GM13976 (cell line): ENCODE data around the gene LAMA1.

Source experiments
- DNase-seq: peaks from one replicate; pipeline ENCODE4 v3.0.0; 2012; ENCODE audit warnings: low spot score
- in situ Hi-C: fragments of 300-500 bp; cut with MboI; formaldehyde crosslinking; loops from one replicate; pipeline ENCODE4 v1.12.0; 2022; ENCODE audit warnings: low sequenced_read_pairs, mixed read lengths, inconsistent platforms; ENCODE audit not compliant: unreplicated experiment
- TF ChIP-seq, protein P1 (sequence below): IDR thresholded peaks from 2 replicates; pipeline ENCODE4 v1.5.1; 2012; ENCODE audit warnings: borderline replicate concordance, mild to moderate bottlenecking; ENCODE audit not compliant: insufficient read depth; ENCODE audit errors: extremely low read depth, missing control alignments, control extremely low read depth

LAMA1 gene

DNA sequence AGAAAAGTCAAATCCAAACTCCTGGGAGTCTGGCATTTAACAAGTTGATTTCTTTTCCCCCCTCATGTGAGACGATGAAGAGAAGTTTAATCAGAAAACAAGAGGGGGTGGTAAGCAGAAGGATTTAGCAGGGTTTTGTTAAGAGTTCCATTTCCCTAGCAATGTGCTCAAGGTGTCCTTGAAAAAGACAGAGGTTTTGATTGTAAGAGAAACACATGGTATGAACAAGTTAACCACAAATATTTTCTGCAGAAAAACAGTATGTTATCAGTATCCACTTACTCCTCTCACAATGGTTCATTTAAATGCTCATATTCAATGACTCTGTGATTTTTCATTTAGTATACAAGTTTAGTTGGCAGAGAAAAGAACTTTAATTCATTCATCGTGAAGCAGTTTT is 26.8 kb downstream of the LAMA1 start:
- TF ChIP-seq, protein P1, sequence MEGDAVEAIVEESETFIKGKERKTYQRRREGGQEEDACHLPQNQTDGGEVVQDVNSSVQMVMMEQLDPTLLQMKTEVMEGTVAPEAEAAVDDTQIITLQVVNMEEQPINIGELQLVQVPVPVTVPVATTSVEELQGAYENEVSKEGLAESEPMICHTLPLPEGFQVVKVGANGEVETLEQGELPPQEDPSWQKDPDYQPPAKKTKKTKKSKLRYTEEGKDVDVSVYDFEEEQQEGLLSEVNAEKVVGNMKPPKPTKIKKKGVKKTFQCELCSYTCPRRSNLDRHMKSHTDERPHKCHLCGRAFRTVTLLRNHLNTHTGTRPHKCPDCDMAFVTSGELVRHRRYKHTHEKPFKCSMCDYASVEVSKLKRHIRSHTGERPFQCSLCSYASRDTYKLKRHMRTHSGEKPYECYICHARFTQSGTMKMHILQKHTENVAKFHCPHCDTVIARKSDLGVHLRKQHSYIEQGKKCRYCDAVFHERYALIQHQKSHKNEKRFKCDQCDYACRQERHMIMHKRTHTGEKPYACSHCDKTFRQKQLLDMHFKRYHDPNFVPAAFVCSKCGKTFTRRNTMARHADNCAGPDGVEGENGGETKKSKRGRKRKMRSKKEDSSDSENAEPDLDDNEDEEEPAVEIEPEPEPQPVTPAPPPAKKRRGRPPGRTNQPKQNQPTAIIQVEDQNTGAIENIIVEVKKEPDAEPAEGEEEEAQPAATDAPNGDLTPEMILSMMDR = no peak
- in situ Hi-C loops = no loop called here
- no peak for DNase-seq

DNA sequence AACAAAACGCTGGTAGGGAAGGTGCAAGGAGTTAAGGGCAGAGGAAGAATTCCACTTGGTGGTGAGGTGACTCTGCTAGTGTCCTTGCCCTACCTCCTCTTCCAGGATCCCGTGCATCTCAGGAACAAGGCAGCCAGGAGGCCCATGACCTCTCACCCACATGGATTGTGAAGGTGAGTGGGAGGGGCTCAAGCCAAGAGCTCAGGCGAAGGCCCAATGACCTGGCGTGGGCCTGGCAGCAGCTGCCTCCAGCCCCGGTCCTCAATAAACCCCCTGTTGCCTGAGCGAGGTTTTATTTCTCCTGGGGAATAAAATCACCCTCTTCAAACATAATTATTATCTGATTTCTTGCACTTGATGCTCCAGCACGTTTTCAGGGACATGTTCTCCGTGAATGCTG is 28.2 kb downstream of the LAMA1 start:
- DNase-seq = no peak
- TF ChIP-seq, protein P1 = no peak
- in situ Hi-C loops = no loop called here

DNA sequence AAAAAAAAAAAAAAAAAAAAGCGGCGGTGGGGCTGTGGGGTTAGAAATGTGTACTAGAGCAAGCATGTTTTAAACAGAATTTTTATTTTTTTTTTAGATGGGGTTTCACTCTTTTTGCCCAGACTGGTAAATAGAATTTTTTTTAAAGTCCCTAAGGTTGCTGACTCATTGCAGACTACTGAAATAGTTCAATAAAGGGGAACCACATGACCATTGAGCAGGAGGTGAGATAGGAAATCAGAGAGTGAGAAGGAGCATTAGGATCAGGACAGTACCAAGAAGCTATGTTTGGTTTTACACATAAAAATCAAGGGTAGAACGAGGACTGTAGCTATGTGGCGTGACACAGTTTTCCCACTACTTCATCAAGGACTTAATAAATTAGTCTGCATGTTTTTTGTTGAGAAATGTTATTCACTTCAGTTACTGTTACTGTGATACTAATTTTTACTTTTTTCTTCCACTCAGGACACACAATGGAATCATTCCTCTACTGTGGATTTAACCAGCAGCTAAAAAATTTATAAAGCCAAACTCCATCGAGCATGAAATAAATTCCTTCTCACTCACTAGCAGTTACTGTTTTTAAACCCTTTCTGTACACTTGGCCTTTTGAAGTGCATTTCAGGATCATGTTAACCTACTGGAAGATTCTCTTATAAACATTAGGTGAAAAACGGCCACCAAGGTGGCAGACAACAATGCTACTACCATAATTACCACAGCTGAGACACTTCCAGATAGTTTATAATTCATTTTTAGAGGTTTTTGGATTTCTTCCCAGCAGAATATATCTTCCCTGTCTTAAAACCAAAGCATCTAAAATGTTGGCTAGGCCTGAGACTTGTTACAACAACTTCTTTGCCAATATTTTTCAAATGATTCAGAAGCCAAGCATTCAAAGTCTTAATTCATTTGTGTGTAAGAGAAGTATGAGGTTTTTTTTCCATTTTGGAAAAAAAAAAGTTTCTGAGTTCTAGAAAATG is 33.2 kb downstream of the LAMA1 start:
- in situ Hi-C loops = no loop called here
- TF ChIP-seq, protein P1 = no peak
- DNase-seq = no peak

DNA sequence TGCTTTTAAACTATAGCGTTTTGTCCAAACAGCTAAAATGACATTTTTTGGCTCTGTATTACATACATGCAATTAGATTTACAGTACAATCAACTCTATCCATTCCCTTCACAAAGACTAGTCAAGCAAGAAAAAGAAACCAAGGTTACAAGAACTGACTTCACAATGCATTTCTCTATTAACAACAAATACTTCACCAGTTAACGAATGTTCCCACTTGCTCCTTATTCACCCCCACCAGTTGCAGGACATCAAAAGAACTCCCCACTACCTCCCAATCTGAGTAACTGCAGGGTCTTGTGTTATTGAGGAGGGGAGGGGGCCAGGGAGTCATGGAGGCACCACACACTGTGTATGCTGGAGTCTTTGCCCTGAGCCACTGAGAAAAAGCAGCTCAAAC is 34.9 kb downstream of the LAMA1 start:
- in situ Hi-C loops = no loop called here
- DNase-seq = no peak
- TF ChIP-seq, protein P1 = no peak

DNA sequence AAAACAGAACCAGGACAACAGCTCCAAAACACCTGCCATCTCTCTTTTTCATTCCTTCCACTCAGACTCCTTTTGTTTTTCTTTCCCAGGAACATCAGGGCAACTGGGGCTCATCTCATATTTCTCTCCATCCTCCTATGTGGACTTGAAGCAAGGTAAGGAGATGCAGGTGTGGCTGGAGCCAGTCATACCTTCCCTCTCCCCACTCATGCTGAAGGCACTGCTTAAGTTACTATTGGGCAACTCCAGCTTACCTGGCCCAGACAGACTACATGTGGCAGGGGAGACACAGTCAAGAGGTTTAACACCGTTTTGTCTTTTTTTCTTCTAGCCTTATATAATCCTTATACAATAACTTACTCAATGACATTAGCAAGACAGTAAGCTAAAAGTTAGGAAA is 38.4 kb downstream of the LAMA1 start:
- TF ChIP-seq, protein P1 = no peak
- DNase-seq = no peak
- in situ Hi-C loops = no loop called here

DNA sequence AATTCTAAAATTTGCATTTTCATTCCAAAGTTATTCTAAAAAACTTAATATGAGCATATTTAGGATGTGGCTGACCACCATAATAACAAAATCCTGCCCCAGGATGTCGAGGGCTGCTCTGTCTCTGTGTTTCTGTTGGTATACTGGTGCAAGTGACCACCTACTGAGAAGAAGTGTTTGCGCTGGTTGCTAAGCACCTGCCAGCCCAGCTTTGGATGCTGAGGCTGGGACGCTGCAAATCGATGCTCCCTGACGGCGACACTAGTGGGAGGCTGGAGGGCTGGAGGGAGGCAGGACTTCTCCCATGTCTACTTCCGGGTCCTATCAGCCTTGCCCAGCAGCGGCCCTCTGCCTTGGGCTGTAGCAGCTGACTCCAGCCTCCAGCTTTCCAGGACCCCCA is 45.0 kb downstream of the LAMA1 start:
- no peak for DNase-seq
- in situ Hi-C loops = no loop called here
- TF ChIP-seq, protein P1 = no peak
